OCI-LY7 (cell line): ENCODE data around the gene CIART.

ENCODE experiments used
- CTCF ChIP-seq: fragments of 200-600 bp; sonication (generic); conservative IDR thresholded peaks from 2 replicates; pipeline ENCODE4 v1.5.1; 2014; ENCODE audit warnings: mild to moderate bottlenecking, antibody characterized with exemption, low read length, moderate library complexity, mixed read lengths
- EZH2phosphoT487 ChIP-seq: fragments of 200-600 bp; sonication (generic); IDR thresholded peaks from 2 replicates; pipeline ENCODE4 v1.6.1; 2018; ENCODE audit warnings: low read depth, borderline replicate concordance, mild to moderate bottlenecking, mixed run types, antibody characterized with exemption, low read length, moderate library complexity, mixed read lengths

- TF ChIP-seq CTCF (no peak), EZH2phosphoT487 (no peak)
Observed at GRCh38 chr1:150288382-150288781, 6.0 kb downstream of the CIART start.
